DMS114 treated with DMSO at 0.1 percent for 48 hours (cell line): ENCODE data around the gene COL23A1.
"Not testable (repeated sequence)": the region's sequence is repeated elsewhere in the genome, so short reads cannot be mapped to it uniquely, and the experiment has no call there.

Experiments
- DNase-seq: peaks from one replicate; lab custom pipeline; 2025; ENCODE audit not compliant: unreplicated experiment; lab: John Stamatoyannopoulos, UW

COL23A1 gene

DNA sequence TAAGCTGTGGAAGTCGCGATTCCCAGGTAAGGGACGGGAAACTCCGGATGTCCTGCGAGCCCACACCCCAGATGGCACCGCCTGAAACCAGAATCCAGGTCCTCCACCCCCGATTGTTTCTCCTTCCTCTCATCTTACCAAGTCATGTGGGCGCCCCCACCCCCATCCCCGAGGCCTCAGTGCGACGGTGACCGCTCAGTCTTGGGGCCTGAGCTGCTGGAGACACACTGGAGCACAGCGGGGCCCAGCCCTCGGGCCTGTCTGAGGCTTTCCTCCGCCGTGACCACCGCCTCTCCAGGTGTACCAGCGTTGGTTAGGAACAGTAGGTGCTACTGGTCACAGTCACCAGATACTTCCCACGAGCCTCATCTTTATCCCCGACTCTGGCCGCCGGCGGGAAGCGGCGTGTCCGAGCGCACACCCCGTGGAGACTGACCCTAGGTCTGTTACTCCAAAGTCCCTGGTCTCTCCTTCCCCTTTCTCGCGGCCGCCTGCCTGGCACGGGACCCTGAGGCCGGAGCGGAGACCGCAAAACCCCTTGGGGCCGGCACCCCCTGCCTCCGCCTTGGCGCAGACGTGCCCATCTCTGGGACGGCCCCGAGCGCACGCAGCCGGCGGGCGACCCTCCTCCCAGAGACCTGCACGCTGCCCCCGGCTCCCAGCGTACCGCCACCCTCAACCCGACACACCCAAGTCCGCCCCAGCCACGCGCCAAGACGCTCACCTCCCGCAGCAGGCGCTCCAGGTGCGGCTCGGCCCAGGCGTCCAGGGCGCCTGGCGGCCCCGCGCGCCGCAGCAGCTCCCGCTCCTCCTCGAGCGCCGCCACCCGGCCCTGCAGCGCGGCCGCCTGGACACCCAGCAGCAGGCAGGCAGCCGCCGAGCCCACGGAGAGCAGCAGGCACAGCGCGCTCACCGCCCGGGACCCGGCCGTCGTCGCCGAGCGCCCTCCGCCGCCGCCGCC lies 733 bp downstream of the COL23A1 start:
- DNase-seq = no peak

DNA sequence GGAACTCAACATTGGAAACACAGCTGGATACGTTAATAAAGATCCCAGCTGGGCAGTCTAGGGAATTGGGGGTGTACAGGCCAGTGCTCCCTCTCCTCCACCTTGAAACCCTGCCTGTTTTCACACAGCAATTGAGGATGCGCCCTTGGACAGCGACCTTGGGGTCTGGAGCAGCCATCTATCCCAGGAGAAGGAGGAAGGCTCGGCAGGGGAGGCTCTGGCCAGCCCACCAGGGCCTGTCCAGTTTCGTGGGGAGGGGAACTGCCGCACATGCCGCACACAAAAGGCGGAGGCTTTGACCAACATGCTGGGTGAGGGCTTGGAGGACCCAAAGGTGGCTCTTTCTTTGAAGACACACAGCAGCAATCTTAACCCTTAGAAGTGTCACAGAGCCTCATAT lies 1.4 kb downstream of the COL23A1 start:
- no peak for DNase-seq

DNA sequence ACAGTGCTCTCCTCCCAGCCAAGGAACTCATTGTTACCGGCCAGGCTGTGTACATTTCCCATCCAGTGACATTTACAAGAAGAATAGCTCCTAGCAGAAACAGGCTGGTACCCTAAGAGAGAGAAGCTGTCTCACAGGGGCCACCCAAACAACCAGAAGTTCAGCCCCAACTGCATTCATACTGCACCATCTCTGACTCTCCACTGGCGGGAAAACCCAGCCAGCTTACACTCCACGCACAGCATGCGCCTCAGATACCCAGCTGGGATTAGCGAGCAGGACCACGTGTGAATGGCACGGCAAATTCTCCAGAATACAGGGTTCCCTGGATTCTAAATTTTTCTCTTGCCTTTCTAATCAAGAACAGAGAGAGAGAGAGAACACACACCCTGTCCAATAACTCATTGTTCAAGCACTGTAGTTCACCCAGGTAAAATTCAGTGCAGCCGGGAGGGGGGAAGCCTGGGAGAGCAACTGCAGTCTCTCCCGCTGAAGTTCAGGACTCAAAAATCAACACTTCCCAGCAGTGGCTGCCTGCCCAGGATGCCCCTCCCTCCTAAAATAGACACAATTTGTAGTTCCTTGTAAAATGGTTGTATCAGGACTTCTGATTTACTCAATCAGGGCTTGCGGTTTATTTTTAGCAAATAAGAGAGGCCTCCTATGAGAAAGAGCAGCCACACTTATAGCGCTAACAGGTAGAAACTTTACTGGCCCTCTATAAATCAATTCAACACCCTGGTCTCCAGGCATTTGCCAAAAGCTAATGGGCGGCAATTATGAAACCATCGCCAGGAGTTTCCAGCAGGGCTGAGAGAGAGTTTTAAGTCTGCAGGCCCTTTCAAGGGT lies 2.2 kb downstream of the COL23A1 start:
- DNase-seq = no peak

DNA sequence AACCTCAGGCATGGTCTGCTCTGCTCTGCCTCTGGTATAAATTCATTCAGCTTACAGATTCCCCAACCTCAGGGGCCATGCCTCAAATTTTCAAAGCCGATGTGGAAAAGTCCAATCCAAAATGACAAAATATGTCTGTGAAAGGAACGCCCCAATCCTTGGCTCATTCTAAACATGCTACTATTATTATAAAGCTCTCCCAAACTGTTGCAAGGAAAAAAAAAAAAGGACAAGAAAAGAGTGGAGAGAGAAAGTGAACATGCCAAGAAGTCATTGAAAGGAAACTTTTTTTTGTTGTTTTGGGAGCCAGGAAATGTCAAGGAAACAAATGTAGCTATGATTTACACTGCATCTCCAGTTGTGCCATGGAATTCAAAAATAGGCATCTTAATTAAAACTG lies 3.8 kb downstream of the COL23A1 start:
- no peak for DNase-seq

DNA sequence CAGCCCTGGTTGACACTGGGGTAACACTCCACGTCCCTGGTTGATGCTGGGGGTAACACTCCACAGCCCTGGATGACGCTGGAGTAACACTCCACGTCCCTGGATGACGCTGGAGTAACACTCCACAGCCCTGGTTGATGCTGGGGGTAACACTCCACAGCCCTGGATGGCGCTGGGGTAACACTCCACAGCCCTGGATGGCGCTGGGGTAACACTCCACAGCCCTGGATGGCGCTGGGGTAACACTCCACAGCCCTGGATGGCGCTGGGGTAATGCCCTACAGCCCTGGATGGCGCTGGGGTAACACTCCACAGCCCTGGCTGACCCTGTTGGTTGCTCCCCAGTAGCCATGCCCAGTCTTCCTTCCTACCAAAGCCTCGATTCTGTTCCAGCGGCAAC lies 4.8 kb downstream of the COL23A1 start:
- not testable (repeated sequence) for DNase-seq

DNA sequence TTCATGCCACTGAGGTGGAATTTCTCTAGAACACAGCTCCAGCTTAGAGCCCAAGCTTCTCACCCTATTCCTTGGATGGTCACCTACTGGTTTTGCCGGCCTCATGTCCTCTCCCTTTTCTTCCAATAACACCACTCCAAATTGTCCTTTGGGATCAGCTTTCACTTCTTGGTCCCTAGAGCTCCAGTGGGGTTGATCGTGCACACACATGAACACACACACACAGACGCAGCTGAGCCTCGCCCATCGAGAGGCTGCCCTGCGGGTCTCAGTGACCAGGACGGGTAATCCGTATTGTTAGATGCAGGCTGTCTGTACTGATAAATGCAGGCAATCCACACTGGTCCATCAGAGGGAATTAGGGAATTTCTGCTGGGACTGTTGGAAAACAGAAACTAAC lies 6.9 kb downstream of the COL23A1 start:
- DNase-seq = no peak

DNA sequence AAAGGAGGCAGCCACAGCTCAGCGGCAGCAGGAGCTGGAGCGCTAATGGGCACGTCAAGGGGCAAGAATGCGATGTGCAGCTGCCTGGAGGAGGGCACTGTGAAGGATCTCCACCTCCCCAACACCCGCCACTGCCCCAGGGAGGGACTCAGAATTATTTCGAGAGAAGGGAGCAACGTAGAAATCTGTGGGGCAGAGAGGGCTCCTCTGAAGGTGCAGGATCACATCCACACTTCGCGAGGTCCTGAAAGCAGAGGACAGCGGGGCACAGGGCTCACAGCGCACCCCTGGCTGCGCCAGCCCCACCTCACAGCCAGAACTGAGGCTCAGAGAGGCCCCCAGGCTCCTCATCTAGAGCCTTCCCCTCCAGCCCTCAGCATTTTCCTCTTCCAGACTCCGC lies 7.9 kb downstream of the COL23A1 start:
- DNase-seq = no peak

DNA sequence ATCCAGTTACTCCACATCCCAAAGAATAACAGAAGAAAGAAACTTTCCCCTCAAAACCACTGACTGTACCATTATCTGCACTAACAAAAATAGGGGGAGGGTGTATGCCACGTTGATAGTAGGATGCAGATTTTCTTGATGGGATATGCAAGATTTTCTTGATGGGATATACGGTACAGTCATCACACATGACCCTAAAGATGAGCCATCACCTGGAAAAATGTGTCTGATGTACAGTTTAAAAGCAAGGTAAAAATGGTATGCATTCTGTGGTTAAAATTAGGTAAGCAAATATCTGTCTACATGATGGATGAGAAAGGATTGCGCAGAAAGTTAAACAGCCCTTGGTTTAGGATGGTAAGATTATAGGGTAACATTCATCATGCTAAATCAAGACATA lies 8.6 kb downstream of the COL23A1 start:
- DNase-seq = no peak

DNA sequence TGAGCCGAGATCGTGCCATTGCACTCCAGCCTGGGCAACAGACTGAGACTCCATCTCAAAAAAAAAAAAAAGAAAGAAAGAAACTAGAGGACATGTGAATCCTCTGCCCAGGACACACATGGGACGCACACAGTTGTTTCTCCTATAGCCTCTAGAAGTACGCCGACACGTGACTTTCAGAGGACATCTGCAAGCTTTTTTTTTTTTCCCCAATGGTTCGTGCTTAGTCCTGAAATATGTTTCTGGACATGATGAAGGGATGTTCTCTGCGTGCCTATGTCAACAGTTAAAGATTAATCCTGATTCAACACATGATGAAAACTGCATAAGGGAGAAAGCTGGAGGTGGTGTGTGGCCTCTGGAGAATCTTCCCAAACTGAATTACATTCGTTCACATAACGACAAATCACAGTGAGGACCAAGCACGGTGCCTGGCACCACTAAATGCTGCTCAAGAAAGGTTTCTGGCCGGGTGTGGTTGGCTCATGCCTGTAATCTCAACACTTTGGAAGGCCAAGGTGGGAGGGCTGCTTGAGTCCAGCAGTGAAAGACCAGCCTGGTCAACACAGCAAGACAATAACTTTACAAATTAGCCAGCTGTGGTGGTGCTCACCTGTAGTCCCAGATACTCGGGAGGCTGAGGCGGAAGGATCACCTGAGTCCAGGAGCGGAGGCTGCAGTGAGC lies 9.8 kb downstream of the COL23A1 start:
- DNase-seq = no peak

DNA sequence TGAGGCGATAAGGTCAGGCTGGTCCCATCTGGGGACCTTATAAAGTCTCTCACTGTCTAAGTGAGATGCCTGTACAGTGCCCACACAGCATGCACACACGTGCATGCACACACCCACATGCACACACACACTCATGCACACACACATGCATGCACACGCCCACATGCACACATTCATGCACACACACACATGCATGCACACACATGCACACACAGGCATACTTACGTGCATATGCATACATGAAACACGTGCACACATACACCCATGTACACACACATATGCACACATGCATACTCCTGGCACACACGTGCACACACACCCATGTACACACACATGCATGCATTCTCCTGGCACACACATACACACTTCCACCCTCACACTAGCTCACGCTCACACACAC lies 12.2 kb downstream of the COL23A1 start:
- no peak for DNase-seq

DNA sequence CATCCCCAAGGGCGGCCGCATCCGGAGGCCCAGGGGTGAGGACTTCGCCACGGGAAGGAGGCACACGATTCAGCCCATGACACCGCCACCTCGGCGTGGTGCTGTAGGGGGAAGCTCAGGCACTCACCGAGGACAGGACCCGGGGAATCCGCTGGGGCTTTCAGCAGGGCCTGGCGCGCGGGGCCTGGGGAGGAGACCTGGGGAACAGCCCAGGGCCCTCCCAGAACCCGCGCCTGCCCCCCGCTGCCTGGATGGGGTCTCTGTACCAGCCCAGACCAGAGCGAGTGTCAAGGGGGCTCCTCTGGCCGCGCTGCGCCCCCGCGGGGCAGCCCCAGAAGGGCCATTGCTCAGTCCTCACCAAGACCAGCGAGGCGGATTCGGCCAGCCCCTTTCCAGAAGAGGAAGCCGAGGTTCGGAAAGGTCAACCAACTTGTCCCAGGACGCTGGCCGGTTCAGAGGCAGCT lies 12.8 kb downstream of the COL23A1 start:
- no peak for DNase-seq

DNA sequence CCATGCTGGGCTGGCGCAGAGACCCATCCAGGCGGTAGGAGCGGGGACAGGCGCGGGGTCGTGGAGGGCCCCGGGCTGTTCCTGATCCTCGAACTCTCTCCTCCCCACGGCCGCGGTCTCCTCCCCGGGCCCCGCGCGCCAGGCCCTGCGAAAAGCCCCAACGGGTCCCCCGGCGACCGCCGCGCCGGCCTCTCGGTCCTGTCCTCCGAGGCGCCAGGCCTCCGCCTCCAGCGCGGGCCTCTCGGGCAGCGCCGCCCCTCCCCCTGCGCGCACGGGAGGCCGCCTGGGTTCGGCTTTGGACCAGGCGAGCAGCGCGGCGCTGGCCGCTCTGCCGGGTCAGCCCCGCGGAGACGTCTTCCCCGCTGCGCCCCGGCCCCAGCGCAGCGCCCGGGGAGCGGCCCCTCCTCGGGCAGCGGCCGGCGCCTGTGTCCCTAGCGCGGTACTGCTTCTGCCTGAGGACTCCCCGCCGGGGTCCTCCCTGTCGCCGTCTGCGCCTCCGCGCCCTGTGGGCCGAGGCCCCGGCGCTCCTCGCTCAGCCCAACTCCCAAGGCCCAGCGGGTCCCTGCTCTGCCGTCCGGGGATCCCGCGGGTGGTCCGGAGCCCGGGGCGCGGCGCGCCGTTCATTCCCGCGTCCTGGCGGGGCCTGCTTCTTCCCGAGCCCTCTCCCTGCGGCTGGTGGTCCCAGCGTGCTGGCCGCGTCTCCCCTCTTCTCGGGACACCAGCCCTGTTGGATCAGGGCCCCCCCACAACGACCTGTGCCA lies 13.4 kb downstream of the COL23A1 start:
- no peak for DNase-seq

DNA sequence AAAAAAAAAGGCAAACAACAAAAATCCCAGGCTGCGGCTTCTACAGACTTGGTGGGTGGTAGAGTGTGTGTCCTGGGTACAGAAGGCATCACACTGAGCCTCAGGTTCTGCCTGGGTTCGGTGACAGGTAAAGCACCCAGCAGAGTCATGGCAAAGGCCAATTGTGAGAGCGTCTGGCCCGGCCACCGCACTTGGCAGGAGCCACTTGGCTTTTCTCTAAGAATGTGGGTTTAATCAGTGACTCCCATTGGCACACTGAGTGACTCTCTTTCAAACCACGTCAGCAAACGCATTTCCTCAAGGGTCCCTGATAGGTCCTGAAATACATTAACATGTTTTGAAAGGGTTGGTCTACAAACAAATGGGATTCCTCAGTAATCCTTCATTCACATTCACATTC lies 17.0 kb downstream of the COL23A1 start:
- no peak for DNase-seq

DNA sequence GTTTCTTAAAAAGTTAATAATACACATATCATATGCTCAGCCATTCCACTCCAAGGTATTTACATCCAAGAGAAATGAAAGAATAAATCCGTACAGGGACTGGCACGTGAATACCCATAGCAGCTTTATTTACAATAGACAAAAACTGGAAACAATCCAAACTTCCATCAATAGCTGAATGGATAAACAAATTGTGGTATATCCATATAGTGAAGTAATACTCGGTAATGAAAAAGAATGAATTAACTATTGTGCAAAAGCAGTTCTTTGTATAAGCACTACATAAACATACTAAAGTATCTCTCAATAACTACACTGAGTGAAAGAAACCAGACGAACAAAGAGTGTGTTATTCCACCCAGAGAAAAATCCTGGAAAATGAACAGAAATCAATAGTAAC lies 17.6 kb downstream of the COL23A1 start:
- no peak for DNase-seq

DNA sequence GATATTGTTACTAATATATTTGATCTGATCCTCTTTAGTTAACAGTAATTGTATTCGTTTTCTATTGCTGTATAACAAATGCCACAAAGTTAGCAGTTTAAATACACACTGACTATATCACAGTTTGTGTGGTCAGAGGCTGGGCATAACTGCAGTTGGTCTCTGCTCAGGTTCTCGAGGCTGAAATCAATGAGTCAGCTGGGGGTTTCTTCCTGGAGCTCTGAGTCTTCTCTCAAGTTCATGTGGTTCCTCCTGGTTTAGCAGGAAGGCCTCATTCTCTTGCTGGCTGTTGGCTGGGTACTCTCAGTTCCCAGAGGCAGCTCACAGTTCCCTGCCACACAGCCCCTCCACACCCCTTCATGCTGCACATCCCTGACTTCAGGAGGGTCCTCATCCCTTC lies 20.7 kb downstream of the COL23A1 start:
- no peak for DNase-seq

DNA sequence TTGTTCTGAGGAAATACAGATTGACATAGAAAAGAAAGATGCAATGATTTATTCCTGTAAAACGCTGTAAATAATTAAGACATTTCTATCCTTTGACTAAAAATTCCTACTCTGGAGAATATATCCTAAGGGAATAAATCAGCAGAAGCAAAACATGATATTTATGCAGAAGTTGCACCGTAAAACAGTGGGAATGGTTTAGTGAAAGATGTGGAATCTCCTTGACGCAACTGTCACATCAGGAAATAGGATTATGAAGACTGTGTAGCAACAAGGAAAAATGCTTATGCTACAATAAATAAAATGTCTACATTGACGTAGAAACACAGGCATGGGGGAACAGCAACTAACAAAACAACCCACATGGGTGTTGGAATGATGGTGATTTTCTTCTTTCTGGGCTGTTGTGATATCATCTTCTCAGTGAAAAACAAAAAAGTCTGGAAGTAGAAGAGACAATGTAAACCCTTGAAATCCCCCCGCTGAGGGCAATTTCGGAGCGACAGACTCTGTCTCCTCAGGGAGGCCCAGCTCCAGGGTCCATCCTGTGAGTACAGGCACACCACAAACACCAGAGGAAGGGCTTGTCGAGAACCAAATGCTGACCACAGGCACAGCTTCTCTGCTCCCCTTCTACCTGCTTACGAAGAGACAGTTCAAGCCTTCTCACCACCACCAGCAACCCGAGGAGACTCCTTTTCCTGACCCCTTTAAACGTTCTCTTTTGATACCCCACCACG lies 25.2 kb downstream of the COL23A1 start:
- no peak for DNase-seq

DNA sequence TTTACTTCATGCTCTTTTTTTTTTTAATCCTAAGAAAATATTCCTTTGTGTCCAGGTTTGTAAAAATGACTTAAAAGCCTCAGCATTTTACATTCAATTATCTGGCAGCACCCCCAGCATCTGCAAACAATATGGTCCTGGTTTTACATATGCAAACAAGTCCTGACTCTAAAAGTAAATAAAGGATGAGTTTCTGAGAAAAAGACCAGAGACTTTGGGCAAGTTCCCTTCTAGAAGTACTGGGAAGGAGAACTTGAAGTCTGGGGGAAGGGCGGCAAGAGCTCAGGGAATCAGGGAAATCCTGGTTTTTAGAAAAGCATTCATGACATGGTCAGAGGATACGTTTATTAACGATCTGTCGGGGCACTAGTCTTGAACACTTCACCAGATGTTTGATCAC lies 25.8 kb downstream of the COL23A1 start:
- no peak for DNase-seq

DNA sequence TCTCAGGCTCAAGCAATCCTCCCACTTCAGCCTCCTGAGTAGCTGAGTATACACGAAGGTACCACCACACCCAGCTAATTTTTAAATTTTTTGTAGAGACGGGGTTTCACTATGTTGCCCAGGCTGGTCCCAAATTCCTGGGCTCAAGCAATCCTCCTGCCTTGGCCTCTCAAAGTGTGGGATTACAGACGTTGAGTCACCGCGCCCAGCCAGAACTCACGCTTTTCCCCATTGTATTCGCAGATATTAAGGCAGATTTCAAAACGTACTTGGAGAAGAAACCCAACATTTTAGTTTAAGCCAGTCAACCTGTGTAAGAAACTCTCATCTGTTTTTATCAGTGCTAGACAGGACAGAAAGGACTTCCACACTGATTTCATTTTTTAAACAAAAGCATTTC lies 26.6 kb downstream of the COL23A1 start:
- DNase-seq = no peak

DNA sequence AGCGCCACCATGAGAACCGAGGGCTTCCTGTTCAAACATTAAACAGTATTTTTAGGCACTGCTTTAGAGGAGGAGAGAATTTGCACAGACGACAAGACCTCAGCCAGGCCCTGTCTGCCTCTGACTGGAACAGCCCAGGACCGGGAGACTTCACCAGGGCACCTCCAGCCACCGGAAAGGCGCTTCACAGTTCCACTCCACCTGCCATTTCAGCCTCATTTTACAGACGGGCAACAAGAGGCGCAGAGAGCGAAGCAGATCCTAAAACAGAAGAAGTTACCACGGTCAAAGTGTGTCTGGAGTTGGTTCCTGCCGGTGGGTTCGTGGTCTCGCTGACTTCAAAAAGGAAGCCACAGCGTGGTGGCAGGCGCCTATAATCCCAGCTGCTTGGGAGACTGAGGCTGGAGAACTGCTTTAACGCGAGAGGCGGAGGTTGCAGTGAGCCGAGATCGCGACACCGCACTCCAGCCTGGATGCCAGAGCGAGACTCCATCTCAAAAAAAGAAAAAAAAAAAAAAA lies 28.4 kb downstream of the COL23A1 start:
- DNase-seq = no peak

DNA sequence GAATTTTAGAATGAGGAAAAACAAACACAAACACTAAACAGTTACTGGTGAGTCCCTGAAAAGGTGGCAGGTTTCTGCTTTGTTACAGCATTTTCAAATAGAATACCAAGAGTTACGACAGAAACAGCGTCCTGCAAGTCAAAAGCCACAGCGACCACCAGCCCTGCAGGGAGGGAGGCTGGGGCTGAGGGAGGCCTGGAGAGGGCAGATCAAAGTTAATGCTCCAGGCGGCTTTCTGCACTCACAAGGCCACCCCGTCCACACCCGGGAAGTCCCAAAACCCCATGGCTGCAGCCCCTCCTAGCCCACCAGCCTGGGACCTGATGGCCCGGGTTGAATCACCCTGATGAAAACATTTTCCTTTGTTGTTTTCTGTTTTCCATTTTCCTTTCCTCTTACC lies 29.3 kb downstream of the COL23A1 start:
- no peak for DNase-seq
